Mucosa of rectum (tissue), 2 donors: Measurements from ENCODE around the gene BEST4.
"Not testable (repeated sequence)": the region's sequence is repeated elsewhere in the genome, so short reads cannot be mapped to it uniquely, and the experiment has no call there.

Source experiments
- H3K27ac ChIP-seq, 2 donors: one replicate each; pipeline ENCODE4 v1.7.0; 2013; ENCODE audit warnings: inconsistent platforms in 2 of 2, low read depth in 2 of 2, low read length in 2 of 2
- H3K27me3 ChIP-seq, 2 donors: one replicate each; pipeline ENCODE4 v1.7.0; 2013; ENCODE audit warnings: low read length in 2 of 2; ENCODE audit not compliant: control insufficient read depth in 2 of 2, insufficient read depth in 2 of 2
- H3K36me3 ChIP-seq, 2 donors: one replicate each; pipeline ENCODE4 v1.7.0; 2013; ENCODE audit warnings: low read length in 2 of 2; ENCODE audit not compliant: control insufficient read depth in 2 of 2, insufficient read depth in 2 of 2
- H3K4me1 ChIP-seq, 2 donors: one replicate each; pipeline ENCODE4 v1.7.0; 2013; ENCODE audit warnings: low read length in 2 of 2, mild to moderate bottlenecking in 1 of 2; ENCODE audit not compliant: control insufficient read depth in 2 of 2, insufficient read depth in 2 of 2
- H3K4me3 ChIP-seq, 2 donors: one replicate each; pipeline ENCODE4 v1.7.0; 2013; ENCODE audit warnings: low read length in 2 of 2
- H3K9ac ChIP-seq, 2 donors: one replicate each; pipeline ENCODE4 v1.7.0; 2013; ENCODE audit warnings: low read length in 2 of 2, low read depth in 1 of 2, mild to moderate bottlenecking in 1 of 2
- H3K9me3 ChIP-seq, 2 donors: one replicate each; pipeline ENCODE4 v1.7.0; 2013; ENCODE audit warnings: low read length in 2 of 2; ENCODE audit not compliant: control insufficient read depth in 2 of 2
- donor health status: healthy.
- donor health status: Normal muscosa, but diverticular disease.

The BEST4 gene

GRCh38 chr1:44775930-44776729 is 11.8 kb downstream of the BEST4 start:
- Histone ChIP-seq H3K4me3 (peak overlapping the region; percentile 82 to 97), H3K36me3 (peaks cover 23 to 36% of the 10 kb centered on the region in 2 donors), H3K4me1 (peaks cover 13 to 16% of the 10 kb centered on the region in 2 donors), H3K27me3 (no peaks in the 10 kb centered on the region), H3K9me3 (no peaks in the 10 kb centered on the region), H3K27ac (peak overlapping the region; percentile 97), H3K9ac (peak overlapping the region; percentile 83 to 98)

- Histone ChIP-seq H3K36me3 (peaks cover 16 to 29% of the 10 kb centered on the region in 2 donors), H3K9me3 (no peaks in the 10 kb centered on the region), H3K27me3 (no peaks in the 10 kb centered on the region), H3K9ac (peak within 1 kb of the TSS; percentile 83 to 98), H3K4me3 (peak within 1 kb of the TSS; percentile 82 to 97), H3K27ac (peak within 1 kb of the TSS; percentile 97), H3K4me1 (peaks cover 13 to 16% of the 10 kb centered on the region in 2 donors)
These were observed 12.7 kb downstream of the BEST4 start, which contains the start of gene RPS8 for GRCh38 chr1:44775078-44775929. TSS of gene RPS8 (plus strand) at chr1:44775540. CDS start at chr1:44775597, 57 bp downstream.

GRCh38 chr1:44766421-44766820 is 21.5 kb downstream of the BEST4 start:
- H3K4me3 ChIP-seq, H3K27me3 ChIP-seq, H3K36me3 ChIP-seq: not testable (repeated sequence)

GRCh38 chr1:44760876-44761275 is 27.1 kb downstream of the BEST4 start:
- Histone ChIP-seq H3K4me1 (no peaks in the 10 kb centered on the region), H3K9ac (no peak overlapping the region), H3K27ac (no peak overlapping the region), H3K9me3 (no peaks in the 10 kb centered on the region), H3K4me3 (no peak overlapping the region), H3K27me3 (no peaks in the 10 kb centered on the region), H3K36me3 (peaks cover 6 to 11% of the 10 kb centered on the region in 2 donors)

More at GRCh38 chr1:44766421-44766820, 21.5 kb downstream of the BEST4 start:
- not testable (repeated sequence) for H3K9ac ChIP-seq, H3K9me3 ChIP-seq, H3K4me1 ChIP-seq, H3K27ac ChIP-seq

GRCh38 chr1:44759077-44759476 is 28.9 kb downstream of the BEST4 start:
- Histone ChIP-seq H3K9ac (no peak overlapping the region), H3K4me1 (no peaks in the 10 kb centered on the region), H3K27me3 (no peaks in the 10 kb centered on the region), H3K9me3 (no peaks in the 10 kb centered on the region), H3K27ac (no peak overlapping the region), H3K4me3 (no peak overlapping the region), H3K36me3 (peaks cover 9 to 11% of the 10 kb centered on the region in 2 donors)

GRCh38 chr1:44757420-44757819 is 30.6 kb downstream of the BEST4 start:
- Histone ChIP-seq H3K27ac (no peak overlapping the region), H3K27me3 (no peaks in the 10 kb centered on the region), H3K36me3 (peaks cover 11 to 12% of the 10 kb centered on the region in 2 donors), H3K9ac (no peak overlapping the region), H3K4me3 (no peak overlapping the region), H3K9me3 (no peaks in the 10 kb centered on the region), H3K4me1 (no peaks in the 10 kb centered on the region)

- Histone ChIP-seq H3K4me1 (no peaks in the 10 kb centered on the region), H3K9ac (no peak overlapping the region), H3K9me3 (no peaks in the 10 kb centered on the region), H3K27ac (no peak overlapping the region), H3K36me3 (peaks cover 0 to under 1% of the 10 kb centered on the region in 2 donors), H3K4me3 (no peak overlapping the region), H3K27me3 (no peaks in the 10 kb centered on the region)
These were observed 40.1 kb downstream of the BEST4 start for GRCh38 chr1:44747878-44748277.

GRCh38 chr1:44743211-44743610 is 44.8 kb downstream of the BEST4 start:
- no peak overlapping the region for H3K4me3 ChIP-seq
- no peak overlapping the region for H3K27ac ChIP-seq
- peaks cover 8% of the 10 kb centered on the region in 2 donors for H3K4me1 ChIP-seq
- no peaks in the 10 kb centered on the region for H3K9me3 ChIP-seq
- no peak overlapping the region for H3K9ac ChIP-seq
- no peaks in the 10 kb centered on the region for H3K27me3 ChIP-seq
- peaks cover 0 to 2% of the 10 kb centered on the region in 2 donors for H3K36me3 ChIP-seq

- no peaks in the 10 kb centered on the region for H3K27me3 ChIP-seq
- peak overlapping the region; percentile 10 to 78 for H3K9ac ChIP-seq
- peaks cover 0 to 2% of the 10 kb centered on the region in 2 donors for H3K36me3 ChIP-seq
- peaks cover 8% of the 10 kb centered on the region in 2 donors for H3K4me1 ChIP-seq
- H3K9me3 ChIP-seq = no peaks in the 10 kb centered on the region
- H3K27ac ChIP-seq = no peak overlapping the region
- H3K4me3 ChIP-seq = peak overlapping the region; percentile 79 to 94
These were observed 47.8 kb downstream of the BEST4 start for GRCh38 chr1:44740179-44740617.
